Astrocyte (in vitro differentiated cells and primary cell): ENCODE results near the gene NANOS1. TPM values are rescaled to one million over a fixed set of nuclear protein-coding genes. Genes with fewer than 3 reads are reported as not detected.

ENCODE experiments used
- DNase-seq: peaks from one replicate; pipeline ENCODE4 v3.0.0-alpha.2; 2010; ENCODE audit warnings: low read depth
- FAIRE-seq: peaks from 2 replicates; lab custom pipeline; 2011; peaks lifted over from hg19 to GRCh38; lab: Jason Lieb, UNC
- H2AFZ ChIP-seq: 2 replicates; pipeline ENCODE4 v1.6.0; 2012; ENCODE audit warnings: low read depth, low read length, inconsistent platforms
- H3K27ac ChIP-seq: 2 replicates; pipeline ENCODE4 v1.5.1; 2011; ENCODE audit warnings: low read depth, low read length, inconsistent platforms
- H3K27me3 ChIP-seq: 2 replicates; pipeline ENCODE4 v1.6.0; 2011; ENCODE audit warnings: low read length, inconsistent platforms; ENCODE audit not compliant: insufficient read depth
- H3K36me3 ChIP-seq: 2 replicates; pipeline ENCODE4 v1.5.1; 2011; ENCODE audit warnings: low read length, inconsistent platforms; ENCODE audit not compliant: insufficient read depth
- H3K4me1 ChIP-seq: 2 replicates; pipeline ENCODE4 v1.5.1; 2011; ENCODE audit warnings: low read length, inconsistent platforms; ENCODE audit not compliant: insufficient read depth
- H3K4me2 ChIP-seq: 2 replicates; pipeline ENCODE4 v1.6.0; 2012; ENCODE audit warnings: low read length, inconsistent platforms
- H3K4me3 ChIP-seq: 2 replicates; pipeline ENCODE4 v1.5.1; 2011; ENCODE audit warnings: low read depth, mild to moderate bottlenecking, low read length, inconsistent platforms; ENCODE audit not compliant: insufficient read depth
- H3K79me2 ChIP-seq: 2 replicates; pipeline ENCODE4 v1.6.0; 2012; ENCODE audit warnings: mild to moderate bottlenecking, low read length, inconsistent platforms; ENCODE audit not compliant: insufficient read depth
- H3K9ac ChIP-seq: 2 replicates; pipeline ENCODE4 v1.6.0; 2012; ENCODE audit warnings: mild to moderate bottlenecking, low read length, inconsistent platforms
- H3K9me3 ChIP-seq: 2 replicates; pipeline ENCODE4 v1.5.1; 2012; ENCODE audit warnings: low read depth, mild to moderate bottlenecking, low read length, inconsistent platforms; ENCODE audit not compliant: insufficient read depth
- H4K20me1 ChIP-seq: 2 replicates; pipeline ENCODE4 v1.6.0; 2012; ENCODE audit warnings: low read length, inconsistent platforms; ENCODE audit not compliant: insufficient read depth
- H3K27ac Mint-ChIP-seq: one replicate; pipeline ENCODE4 v1.8.0; 2021; ENCODE audit warnings: mild to moderate bottlenecking, mixed read lengths; ENCODE audit not compliant: unreplicated experiment
- H3K27me3 Mint-ChIP-seq: one replicate; pipeline ENCODE4 v1.8.0; 2021; ENCODE audit warnings: low read depth, mixed read lengths; ENCODE audit not compliant: unreplicated experiment
- H3K36me3 Mint-ChIP-seq: one replicate; pipeline ENCODE4 v1.8.0; 2021; ENCODE audit warnings: low read depth, mixed read lengths; ENCODE audit not compliant: unreplicated experiment
- H3K4me1 Mint-ChIP-seq: one replicate; pipeline ENCODE4 v1.8.0; 2021; ENCODE audit warnings: low read depth, mixed read lengths; ENCODE audit not compliant: unreplicated experiment
- H3K4me3 Mint-ChIP-seq: one replicate; pipeline ENCODE4 v1.8.0; 2021; ENCODE audit warnings: mild to moderate bottlenecking, moderate library complexity, mixed read lengths; ENCODE audit not compliant: unreplicated experiment
- H3K9me3 Mint-ChIP-seq: one replicate; pipeline ENCODE4 v1.8.0; 2021; ENCODE audit warnings: mild to moderate bottlenecking, mixed read lengths; ENCODE audit not compliant: unreplicated experiment
- CTCF ChIP-seq: IDR thresholded peaks from 2 replicates; pipeline ENCODE4 v1.5.1; 2011; ENCODE audit warnings: low read depth, mild to moderate bottlenecking, inconsistent platforms, low read length, moderate library complexity; ENCODE audit not compliant: insufficient read depth
- EZH2 ChIP-seq: IDR thresholded peaks from 2 replicates; pipeline ENCODE4 v1.6.1; 2012; ENCODE audit warnings: mild to moderate bottlenecking, low read length, inconsistent platforms; ENCODE audit not compliant: insufficient read depth
- total RNA-seq: library from RNA; stranded (reverse); gene quantifications from 2 replicates; pipeline ENCODE4 v1.2.1, GENCODE V29; 2021

The NANOS1 gene
- total RNA-seq, 1 donor from 2014 or later = 4.7 TPM

GRCh38 chr10:118986815-118987790 lies 42.4 kb upstream of the NANOS1 start:
- Mint-ChIP-seq H3K4me3 (no peak overlapping the region), H3K27me3 (peaks cover 7% of the 10 kb centered on the region), H3K4me1 (peaks cover 2% of the 10 kb centered on the region), H3K27ac (no peak overlapping the region), H3K9me3 (peaks cover 16% of the 10 kb centered on the region), H3K36me3 (peaks cover 3% of the 10 kb centered on the region)
- no peak for TF ChIP-seq CTCF
- no peak for TF ChIP-seq EZH2
- Histone ChIP-seq H3K4me3 (no peak overlapping the region), H3K4me1 (no peaks in the 10 kb centered on the region), H3K27me3 (peaks cover 5% of the 10 kb centered on the region), H3K36me3 (no peaks in the 10 kb centered on the region), H2AFZ (no peak overlapping the region), H4K20me1 (no peaks in the 10 kb centered on the region), H3K9ac (no peak overlapping the region), H3K79me2 (no peaks in the 10 kb centered on the region), H3K27ac (no peak overlapping the region), H3K9me3 (no peaks in the 10 kb centered on the region), H3K4me2 (no peak overlapping the region)
- DNase-seq = no peak
- FAIRE-seq = peak; percentile 26

- Mint-ChIP-seq H3K36me3 (peaks cover 3% of the 10 kb centered on the region), H3K27ac (no peak overlapping the region), H3K9me3 (peaks cover 9% of the 10 kb centered on the region), H3K27me3 (peaks cover 13% of the 10 kb centered on the region), H3K4me1 (no peaks in the 10 kb centered on the region), H3K4me3 (no peak overlapping the region)
- H3K4me1 ChIP-seq = no peaks in the 10 kb centered on the region
- H3K9ac ChIP-seq = no peak overlapping the region
- H3K27me3 ChIP-seq = peaks cover 6% of the 10 kb centered on the region
- DNase-seq (no peak), FAIRE-seq (no peak)
- TF ChIP-seq CTCF (no peak), EZH2 (no peak)
- no peak overlapping the region for H3K27ac ChIP-seq
- no peaks in the 10 kb centered on the region for H4K20me1 ChIP-seq
- no peak overlapping the region for H3K4me2 ChIP-seq
- H3K79me2 ChIP-seq = no peaks in the 10 kb centered on the region
- no peaks in the 10 kb centered on the region for H3K9me3 ChIP-seq
- H3K36me3 ChIP-seq = no peaks in the 10 kb centered on the region
- no peak overlapping the region for H2AFZ ChIP-seq
- H3K4me3 ChIP-seq = no peak overlapping the region
Measured at GRCh38 chr10:118990326-118990725, 39.2 kb upstream of the NANOS1 start.

- Mint-ChIP-seq H3K4me3 (no peak overlapping the region), H3K36me3 (no peaks in the 10 kb centered on the region), H3K27me3 (peaks cover 13% of the 10 kb centered on the region), H3K9me3 (peaks cover 2% of the 10 kb centered on the region), H3K4me1 (no peaks in the 10 kb centered on the region), H3K27ac (no peak overlapping the region)
- Histone ChIP-seq H3K27ac (no peak overlapping the region), H3K9ac (no peak overlapping the region), H3K79me2 (no peaks in the 10 kb centered on the region), H4K20me1 (no peaks in the 10 kb centered on the region), H3K27me3 (peaks cover 6% of the 10 kb centered on the region), H3K36me3 (no peaks in the 10 kb centered on the region), H3K4me3 (no peak overlapping the region), H3K4me1 (no peaks in the 10 kb centered on the region), H3K9me3 (no peaks in the 10 kb centered on the region), H3K4me2 (no peak overlapping the region), H2AFZ (no peak overlapping the region)
- TF ChIP-seq CTCF (no peak), EZH2 (no peak)
- DNase-seq (no peak), FAIRE-seq (no peak)
Measured at GRCh38 chr10:118992496-118992895, 37.0 kb upstream of the NANOS1 start.
